Activated B cell treated with CpG ODN at 0.5 μM for 24 hours (primary cell): ENCODE data around the gene CRELD2. TPM values are rescaled to one million over a fixed set of nuclear protein-coding genes. Genes with fewer than 3 reads are reported as not detected.
"Not testable (repeated sequence)": the region's sequence is repeated elsewhere in the genome, so short reads cannot be mapped to it uniquely, and the experiment has no call there.

Source experiments
- ATAC-seq: fragments of 200-7000 bp; cut with Tn5 transposase; one replicate; pipeline ENCODE4 v1.10.0; 2021; ENCODE audit warnings: low read depth, mild to moderate bottlenecking, moderate library complexity
- CTCF ChIA-PET: fragments of 350-600 bp; sonication (Branson Sonifier 250); formaldehyde crosslinking; loops from one replicate; lab custom pipeline; 2021; ENCODE audit warnings: antibody characterized with exemption; lab: Charles Lee
- POLR2A ChIA-PET: fragments of 350-600 bp; sonication (Branson Sonifier 250); formaldehyde crosslinking; loops from one replicate; lab custom pipeline; 2021; ENCODE audit warnings: antibody characterized with exemption; lab: Charles Lee
- DNase-seq: peaks from one replicate; pipeline ENCODE4 v3.0.0; 2022
- H3K27ac Mint-ChIP-seq: one replicate; pipeline ENCODE4 v1.8.0; 2020; ENCODE audit warnings: mixed read lengths
- H3K27me3 Mint-ChIP-seq: one replicate; pipeline ENCODE4 v1.8.0; 2021; ENCODE audit warnings: mixed read lengths
- H3K36me3 Mint-ChIP-seq: one replicate; pipeline ENCODE4 v1.8.0; 2021; ENCODE audit warnings: low read depth, mixed read lengths
- H3K4me1 Mint-ChIP-seq: one replicate; pipeline ENCODE4 v1.8.0; 2021; ENCODE audit warnings: mixed read lengths
- H3K4me3 Mint-ChIP-seq: one replicate; pipeline ENCODE4 v1.8.0; 2020; ENCODE audit warnings: mild to moderate bottlenecking, mixed read lengths
- H3K9me3 Mint-ChIP-seq: one replicate; pipeline ENCODE4 v1.8.0; 2020; ENCODE audit warnings: mixed read lengths
- intact Hi-C: fragments of 100-400 bp; cut with micrococcal nuclease; formaldehyde crosslinking; loops from one replicate; pipeline ENCODE4 v1.15.1; 2024
- total RNA-seq: library from RNA; stranded (reverse); gene quantifications from 2 replicates; pipeline ENCODE4 v1.2.3, GENCODE V29; 2022
- TF ChIP-seq, protein P1 (sequence below): fragments of 200-600 bp; IDR thresholded peaks from one replicate; pipeline ENCODE4 v1.8.0; 2022; ENCODE audit warnings: antibody characterized with exemption, mild to moderate bottlenecking

Gene CRELD2
- total RNA-seq, 1 donor from 2014 or later = 44.5 TPM

GRCh38 chr22:49944399-49944891 is 26.0 kb downstream of the CRELD2 start:
- Mint-ChIP-seq H3K27ac (peak overlapping the region; percentile 46), H3K27me3 (no peaks in the 10 kb centered on the region), H3K36me3 (no peaks in the 10 kb centered on the region), H3K9me3 (peaks cover 2% of the 10 kb centered on the region), H3K4me3 (no peak overlapping the region), H3K4me1 (peaks cover 11% of the 10 kb centered on the region)
- no peak for DNase-seq
- TF ChIP-seq, protein P1, sequence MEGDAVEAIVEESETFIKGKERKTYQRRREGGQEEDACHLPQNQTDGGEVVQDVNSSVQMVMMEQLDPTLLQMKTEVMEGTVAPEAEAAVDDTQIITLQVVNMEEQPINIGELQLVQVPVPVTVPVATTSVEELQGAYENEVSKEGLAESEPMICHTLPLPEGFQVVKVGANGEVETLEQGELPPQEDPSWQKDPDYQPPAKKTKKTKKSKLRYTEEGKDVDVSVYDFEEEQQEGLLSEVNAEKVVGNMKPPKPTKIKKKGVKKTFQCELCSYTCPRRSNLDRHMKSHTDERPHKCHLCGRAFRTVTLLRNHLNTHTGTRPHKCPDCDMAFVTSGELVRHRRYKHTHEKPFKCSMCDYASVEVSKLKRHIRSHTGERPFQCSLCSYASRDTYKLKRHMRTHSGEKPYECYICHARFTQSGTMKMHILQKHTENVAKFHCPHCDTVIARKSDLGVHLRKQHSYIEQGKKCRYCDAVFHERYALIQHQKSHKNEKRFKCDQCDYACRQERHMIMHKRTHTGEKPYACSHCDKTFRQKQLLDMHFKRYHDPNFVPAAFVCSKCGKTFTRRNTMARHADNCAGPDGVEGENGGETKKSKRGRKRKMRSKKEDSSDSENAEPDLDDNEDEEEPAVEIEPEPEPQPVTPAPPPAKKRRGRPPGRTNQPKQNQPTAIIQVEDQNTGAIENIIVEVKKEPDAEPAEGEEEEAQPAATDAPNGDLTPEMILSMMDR = no peak
- no peak for ATAC-seq
- intact Hi-C loops = no loop called here
- CTCF ChIA-PET = interaction anchor here (1.7 kb wide), 1 partner anchor 86 kb away, joined by 4 read pairs; no protein-coding TSS in a partner anchor
- POLR2A ChIA-PET = interaction anchor here (1.0 to 15.4 kb wide), 2 partner anchors 8 to 19 kb away, joined by 4 to 828 read pairs; partner anchors contain the start of gene PIM3

- H3K9me3 Mint-ChIP-seq, H3K36me3 Mint-ChIP-seq, ATAC-seq, intact Hi-C loops, H3K4me3 Mint-ChIP-seq, DNase-seq, H3K27me3 Mint-ChIP-seq, CTCF ChIA-PET: not testable (repeated sequence)
- H3K27ac Mint-ChIP-seq = peak overlapping the region; percentile 71
- POLR2A ChIA-PET = interaction anchor here (1.0 to 3.3 kb wide), 4 partner anchors 9 to 22 kb away, joined by 3 to 14 read pairs (median 5); partner anchors contain the start of gene PIM3
- peaks cover 11% of the 10 kb centered on the region for H3K4me1 Mint-ChIP-seq
Measured at GRCh38 chr22:49945042-49945794, 26.8 kb downstream of the CRELD2 start.

DNA sequence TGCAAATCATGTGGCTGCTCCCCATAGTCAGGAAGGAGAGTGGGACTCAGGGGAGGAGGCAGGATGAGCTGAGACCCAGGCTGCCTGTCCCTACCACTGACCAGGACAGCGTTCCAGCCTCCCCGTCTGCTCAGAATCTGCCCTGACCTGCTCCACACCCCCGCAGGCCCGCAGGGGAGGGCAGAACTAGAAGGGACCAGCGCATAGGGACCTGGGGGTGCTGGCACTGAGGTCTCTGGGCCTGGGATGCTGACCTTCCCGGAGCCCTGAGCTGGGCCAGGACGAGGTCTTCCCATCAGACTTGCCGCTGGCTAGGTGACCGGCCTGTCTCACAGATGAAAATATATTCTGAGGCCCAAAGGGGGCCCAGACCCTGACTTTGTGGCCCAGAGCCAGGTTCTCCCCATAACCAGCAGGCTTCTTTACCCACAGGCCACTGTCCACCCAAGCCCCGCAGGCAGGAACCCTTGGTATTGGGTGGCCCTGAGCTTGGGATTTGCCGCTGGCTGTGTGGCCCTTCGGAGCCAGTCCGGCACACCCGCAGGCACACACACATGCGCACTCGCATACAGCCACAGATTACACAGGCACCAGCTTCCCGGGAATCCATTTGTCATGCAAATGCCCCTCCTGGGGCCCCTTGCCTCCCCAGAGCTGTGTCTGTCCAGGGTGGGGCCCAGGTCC is 28.3 kb downstream of the CRELD2 start:
- TF ChIP-seq, protein P1 = no peak
- ChIA-PET CTCF (no interaction called here), POLR2A (interaction anchor here (0.5 to 3.3 kb wide), 6 partner anchors 9 to 41 kb away, joined by 3 to 17 read pairs (median 8); partner anchors contain the start of gene PIM3)
- intact Hi-C loops = no loop called here
- DNase-seq (no peak), ATAC-seq (no peak)
- no peaks in the 10 kb centered on the region for H3K36me3 Mint-ChIP-seq
- no peaks in the 10 kb centered on the region for H3K27me3 Mint-ChIP-seq
- no peak overlapping the region for H3K4me3 Mint-ChIP-seq
- H3K9me3 Mint-ChIP-seq = no peaks in the 10 kb centered on the region
- H3K4me1 Mint-ChIP-seq = peaks cover 11% of the 10 kb centered on the region
- no peak overlapping the region for H3K27ac Mint-ChIP-seq

DNA sequence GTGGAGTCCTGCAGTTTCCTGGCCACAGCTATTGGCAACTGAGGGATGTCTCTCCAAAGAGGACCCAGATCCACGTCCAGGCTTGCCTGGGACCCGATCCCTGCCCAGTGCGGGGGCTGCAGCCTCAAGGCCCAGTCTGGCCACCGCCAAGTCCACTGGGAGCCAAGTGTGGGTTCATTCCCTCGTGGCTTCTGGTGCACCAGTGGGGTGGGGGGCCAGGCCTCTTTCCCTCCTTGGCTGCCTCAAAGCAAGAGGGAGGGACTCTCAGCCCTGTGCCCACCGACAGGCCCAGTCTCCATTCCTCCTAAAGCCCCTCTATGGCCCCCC is 28.8 kb downstream of the CRELD2 start:
- no peaks in the 10 kb centered on the region for H3K9me3 Mint-ChIP-seq
- ChIA-PET POLR2A (interaction anchor here (0.5 to 3.3 kb wide), 4 partner anchors 11 to 41 kb away, joined by 6 to 17 read pairs (median 12); partner anchors contain the start of gene PIM3), CTCF (no interaction called here)
- ATAC-seq (no peak), DNase-seq (no peak)
- H3K27me3 Mint-ChIP-seq = no peaks in the 10 kb centered on the region
- H3K4me1 Mint-ChIP-seq = peaks cover 11% of the 10 kb centered on the region
- H3K4me3 Mint-ChIP-seq = no peak overlapping the region
- no peak overlapping the region for H3K27ac Mint-ChIP-seq
- no peaks in the 10 kb centered on the region for H3K36me3 Mint-ChIP-seq
- TF ChIP-seq, protein P1 = no peak
- intact Hi-C loops = no loop called here

DNA sequence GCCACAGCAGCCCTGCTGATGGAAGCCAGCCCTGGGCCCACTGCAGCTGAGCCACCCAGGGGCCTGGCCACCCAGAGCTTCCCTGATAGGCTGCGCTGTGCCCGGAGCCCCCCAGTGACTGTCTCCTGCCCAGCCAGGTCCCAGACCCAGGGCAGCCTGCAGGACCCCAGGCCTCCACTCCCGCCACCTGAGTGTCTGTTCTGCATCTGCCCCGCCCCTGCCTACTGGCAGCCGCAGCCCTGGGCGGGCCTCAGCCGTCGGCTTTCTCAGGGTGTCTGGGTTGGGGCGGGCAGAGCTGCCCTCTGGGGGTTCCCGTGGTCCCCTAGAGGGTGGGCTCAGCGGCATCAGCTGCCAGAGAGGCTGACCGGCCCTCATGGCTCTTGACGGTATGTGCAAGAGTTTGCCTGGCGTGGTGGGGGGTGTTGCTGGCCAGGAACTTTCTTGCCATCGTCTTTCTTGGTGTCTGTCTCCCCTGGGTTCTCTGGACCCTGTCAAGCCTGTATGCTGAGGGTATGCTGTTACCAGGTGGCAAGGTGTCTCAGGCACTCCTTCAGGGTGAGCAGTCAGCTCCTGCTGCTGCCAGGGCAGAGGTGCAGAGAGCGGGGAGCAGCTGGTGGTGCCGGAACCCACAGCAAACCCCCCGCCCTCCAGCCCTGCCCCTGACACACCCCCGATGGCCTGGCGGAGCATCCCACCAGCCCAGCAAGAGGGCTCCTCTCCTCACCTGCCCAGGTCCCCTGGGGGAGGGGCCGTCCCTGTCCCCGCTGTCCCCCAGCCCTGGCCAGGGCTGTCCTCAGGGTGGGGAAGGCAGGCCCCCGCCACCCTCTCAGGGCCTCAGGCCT is 29.9 kb downstream of the CRELD2 start:
- Mint-ChIP-seq H3K4me1 (peaks cover 11% of the 10 kb centered on the region), H3K36me3 (no peaks in the 10 kb centered on the region), H3K27ac (no peak overlapping the region), H3K4me3 (no peak overlapping the region), H3K9me3 (no peaks in the 10 kb centered on the region), H3K27me3 (no peaks in the 10 kb centered on the region)
- DNase-seq (no peak), ATAC-seq (no peak)
- ChIA-PET CTCF (no interaction called here), POLR2A (interaction anchor here (3.3 kb wide), 1 partner anchor 12 kb away, joined by 14 read pairs; the partner anchor contains the start of gene PIM3)
- TF ChIP-seq, protein P1 = no peak
- intact Hi-C loops = no loop called here
